Astrocyte of the hippocampus (primary cell): ENCODE measurements around the gene PTGR2.
"Not testable (repeated sequence)": the region's sequence is repeated elsewhere in the genome, so short reads cannot be mapped to it uniquely, and the experiment has no call there.

Source experiments
- DNase-seq: peaks from one replicate; pipeline ENCODE4 v3.0.0; 2011; ENCODE audit warnings: low read depth, low spot score

The PTGR2 gene

DNA sequence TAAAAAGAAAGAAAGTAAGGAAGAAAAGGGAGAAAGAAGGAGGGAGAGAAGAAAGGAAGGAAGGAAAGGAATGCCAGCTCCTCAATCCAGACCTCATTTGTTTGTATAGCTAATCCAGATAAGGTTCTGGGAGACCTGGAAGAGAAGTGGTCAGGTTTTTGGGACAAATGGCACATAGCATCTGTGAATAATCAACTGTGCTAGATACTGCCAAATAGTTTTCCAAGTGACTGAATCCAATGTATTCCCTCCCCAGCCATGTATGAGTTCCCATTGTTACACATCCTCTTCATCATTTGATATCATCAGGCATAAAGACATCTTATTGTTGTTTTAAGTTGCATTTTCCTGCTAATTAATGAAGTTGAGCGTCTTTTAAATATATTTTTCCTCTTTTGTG lies 18.6 kb upstream of the PTGR2 start:
- DNase-seq = peak; percentile 88

DNA sequence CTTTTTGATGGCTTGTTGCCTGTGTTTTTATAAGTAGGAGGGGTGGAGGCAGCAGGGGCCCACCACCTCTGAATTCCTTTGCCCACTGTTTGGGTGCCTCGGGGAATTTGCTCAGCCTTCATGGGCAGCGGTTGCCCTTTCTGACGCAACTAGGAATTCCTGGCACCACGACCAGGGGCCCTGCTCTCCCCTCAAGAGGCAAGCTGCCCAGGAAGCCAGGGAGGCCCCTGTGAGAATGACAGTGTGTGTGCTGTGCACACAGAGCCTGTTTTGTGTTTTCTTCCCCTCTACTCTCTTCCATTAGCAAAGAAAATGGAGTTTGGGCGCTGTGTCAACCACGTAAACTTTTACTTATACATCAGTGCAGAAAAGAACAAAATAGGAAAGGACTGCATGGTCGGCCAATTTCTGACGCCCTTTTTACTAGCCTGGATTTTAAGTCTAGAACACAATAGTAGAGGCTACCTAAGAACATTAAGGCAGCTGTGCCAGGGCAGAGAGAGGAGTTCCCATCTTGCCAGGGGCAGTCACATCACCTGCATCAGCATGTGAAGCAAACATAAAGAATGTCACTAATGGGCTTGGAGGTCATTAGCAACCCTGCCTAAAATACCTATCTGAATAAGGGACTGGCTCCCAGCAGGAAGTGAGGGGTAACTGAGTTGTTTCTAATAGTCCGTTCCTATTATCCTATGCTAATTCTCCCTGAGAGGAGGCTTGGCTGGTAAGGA lies 17.9 kb upstream of the PTGR2 start:
- peak; percentile 98 for DNase-seq

DNA sequence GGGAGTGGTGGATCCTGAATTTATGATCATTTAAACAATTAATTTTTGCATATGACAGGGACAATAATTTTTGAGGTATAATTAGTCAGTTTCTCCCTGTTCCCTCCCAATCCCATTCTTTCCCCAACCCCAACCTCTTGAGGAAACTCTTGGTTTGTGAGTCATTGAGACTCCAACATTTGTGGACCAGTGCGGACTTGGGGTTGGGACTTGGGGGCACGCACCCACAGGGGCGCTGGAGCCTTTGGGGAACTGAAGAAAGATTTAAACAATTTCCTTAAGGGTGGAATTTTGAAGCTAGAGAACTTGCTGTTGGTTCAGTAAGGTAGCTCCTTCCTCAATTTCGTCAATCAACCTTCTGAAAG lies 17.4 kb upstream of the PTGR2 start:
- DNase-seq = peak; percentile 45

DNA sequence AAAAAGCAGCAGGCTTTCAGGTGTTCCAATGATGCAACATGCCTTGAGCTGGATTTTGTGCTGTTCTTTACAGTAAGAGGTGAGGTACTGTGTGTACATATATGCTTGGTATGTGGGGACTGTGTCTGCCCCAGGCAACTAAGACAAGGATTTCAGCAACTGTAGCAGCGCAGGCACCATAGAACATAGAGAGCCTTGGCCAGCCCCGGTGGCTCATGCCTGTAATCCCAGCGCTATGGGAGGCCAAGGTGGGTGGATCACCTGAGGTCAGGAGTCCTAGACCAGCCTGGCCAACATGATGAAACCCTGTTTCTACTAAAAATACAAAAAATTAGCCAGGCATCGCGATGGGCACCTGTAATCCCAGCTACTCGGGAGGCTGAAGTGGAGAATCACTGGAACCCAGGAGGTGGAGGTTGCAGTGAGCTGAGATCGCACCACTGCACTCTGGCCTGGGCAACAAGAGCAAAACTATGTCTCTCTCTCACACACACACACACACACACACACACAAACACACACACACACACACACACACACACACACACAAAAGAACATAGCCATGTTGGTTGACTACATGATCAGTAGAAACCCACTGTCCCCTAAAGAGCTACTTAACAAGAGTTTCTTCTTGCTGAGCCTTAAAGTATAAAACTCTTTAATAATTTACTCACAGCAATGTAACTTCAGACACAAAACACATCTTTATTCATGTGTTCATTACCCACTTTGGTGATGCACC lies 13.2 kb upstream of the PTGR2 start:
- not testable (repeated sequence) for DNase-seq

DNA sequence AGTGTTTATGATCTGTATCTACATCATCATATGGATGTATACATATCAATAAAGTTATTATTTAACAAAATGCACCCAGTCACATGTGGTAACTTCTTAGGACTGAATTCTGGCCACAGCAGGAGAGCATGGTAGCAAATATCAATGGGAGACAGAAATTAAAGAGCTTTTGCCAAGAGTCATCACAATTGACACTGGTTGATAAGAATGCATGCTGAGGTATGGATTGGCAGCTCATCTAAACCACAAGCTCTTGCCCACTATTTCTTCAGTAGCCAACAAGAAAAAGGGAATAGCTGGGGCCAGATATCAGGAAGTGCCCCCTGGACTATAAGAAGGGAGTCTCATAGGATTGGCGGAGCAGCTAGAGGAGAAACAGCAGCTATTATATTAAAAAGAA lies 9.4 kb upstream of the PTGR2 start:
- peak; percentile 37 for DNase-seq

DNA sequence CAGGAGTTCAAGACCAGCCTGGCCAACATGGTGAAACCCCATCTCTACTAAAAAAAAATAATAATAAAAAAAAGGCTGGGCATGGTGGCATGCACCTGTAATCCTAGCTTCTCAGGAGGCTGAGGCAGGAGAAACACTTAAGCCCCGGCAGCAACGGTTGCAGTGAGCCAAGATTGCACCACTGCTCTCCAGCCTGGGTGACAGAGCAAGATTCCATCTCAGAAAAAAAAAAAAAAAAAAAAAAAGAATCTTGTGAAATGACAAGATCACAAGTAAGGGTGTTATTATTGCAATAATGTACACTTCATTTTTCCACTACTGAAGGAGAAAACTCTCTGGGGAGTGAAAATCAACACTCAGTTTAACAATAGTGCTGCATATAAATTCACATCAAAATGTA lies 8.8 kb upstream of the PTGR2 start:
- no peak for DNase-seq

DNA sequence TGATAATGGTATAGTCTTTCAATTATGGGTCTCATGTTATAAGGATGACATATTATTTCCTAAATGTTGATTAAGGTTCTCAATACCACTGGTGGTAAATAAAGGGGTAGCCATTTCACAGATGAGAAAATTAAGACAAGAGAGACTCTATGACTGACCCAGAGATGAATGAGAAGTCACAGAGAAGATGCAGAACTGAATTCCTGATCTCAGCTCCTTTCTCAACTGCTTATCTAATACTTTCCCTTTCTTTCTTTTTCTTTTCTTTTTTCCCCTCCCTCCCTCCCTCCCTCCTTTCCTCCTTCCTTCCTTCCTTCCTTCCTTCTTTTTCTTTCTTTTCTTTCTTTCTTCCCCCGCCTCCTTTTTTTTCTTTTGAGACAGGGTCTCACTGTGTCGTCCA lies 8.3 kb upstream of the PTGR2 start:
- no peak for DNase-seq

DNA sequence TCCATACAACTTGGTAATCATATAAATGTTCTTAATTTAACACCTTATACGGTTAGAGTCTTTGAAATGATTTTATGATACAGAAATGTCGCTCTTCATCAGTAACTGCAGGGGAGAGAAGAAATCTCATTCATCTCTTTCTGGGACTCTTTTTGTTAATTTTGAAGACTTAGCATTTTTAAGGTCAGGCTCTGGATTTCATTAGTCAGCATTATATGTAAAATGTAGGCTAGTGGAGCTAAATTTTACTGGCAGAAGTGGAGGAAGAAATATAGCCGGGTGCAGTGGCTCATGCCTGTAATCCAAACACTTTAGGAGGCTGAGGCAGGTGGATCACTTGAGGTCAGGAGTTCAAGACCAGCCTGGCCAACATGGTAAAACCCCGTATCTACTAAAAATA lies 4.7 kb upstream of the PTGR2 start:
- DNase-seq = no peak

DNA sequence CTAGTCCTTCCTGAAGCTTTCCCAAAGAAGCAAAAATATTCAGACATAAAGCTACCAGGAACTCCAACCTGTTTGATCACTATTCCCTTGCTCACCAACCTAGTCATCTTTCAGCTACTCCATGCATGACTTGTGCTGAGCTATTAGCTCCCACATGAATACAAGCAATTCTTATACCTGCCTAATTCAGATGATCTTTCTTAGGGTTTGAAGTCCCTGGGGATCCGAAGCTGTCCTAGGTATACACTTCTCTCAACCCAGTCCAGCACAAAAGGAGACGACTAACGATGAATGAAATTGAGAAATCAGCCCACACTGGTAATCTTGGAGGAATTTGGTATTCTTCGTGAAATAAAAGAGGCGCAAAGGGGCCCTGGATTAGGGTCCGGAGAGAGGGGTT lies 631 bp upstream of the PTGR2 start:
- peak; percentile 46 for DNase-seq

DNA sequence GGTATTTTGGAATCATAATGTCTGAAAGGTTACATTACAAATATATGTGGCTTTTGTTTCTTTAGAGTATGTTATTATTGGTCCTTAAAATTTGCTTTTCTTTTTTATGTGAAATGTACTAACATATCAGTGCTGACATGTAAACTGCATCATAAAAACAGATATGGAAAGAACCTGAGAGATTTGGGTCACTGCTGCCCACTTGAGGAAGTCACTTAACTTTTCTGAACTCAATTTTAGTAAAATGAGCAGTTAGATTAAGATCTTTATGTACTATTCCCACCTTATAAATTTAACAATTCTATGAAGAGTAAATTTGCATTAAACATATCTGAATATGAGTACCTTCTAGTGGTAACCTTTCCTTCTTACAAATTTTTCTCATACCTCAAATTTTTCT lies 7.5 kb downstream of the PTGR2 start:
- DNase-seq = no peak

DNA sequence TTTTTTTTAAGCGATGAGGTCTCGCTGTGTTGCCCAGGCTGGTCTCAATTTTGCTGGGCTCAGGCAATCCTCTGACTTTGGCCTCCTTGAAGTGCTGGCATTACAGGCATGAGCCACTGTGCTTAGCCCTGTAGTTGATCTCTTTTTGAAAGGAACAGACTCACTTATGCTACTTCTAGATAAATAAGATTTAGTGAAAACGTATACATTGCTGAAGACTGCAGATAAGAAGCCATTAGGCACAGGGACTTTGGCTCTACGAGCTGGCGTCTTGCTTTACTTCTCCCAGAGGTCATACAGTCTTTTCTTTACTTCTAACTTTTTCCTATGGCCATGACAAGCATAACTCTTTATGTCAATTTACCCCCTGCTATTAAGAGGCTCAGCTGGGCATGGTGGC lies 9.4 kb downstream of the PTGR2 start:
- DNase-seq = no peak

DNA sequence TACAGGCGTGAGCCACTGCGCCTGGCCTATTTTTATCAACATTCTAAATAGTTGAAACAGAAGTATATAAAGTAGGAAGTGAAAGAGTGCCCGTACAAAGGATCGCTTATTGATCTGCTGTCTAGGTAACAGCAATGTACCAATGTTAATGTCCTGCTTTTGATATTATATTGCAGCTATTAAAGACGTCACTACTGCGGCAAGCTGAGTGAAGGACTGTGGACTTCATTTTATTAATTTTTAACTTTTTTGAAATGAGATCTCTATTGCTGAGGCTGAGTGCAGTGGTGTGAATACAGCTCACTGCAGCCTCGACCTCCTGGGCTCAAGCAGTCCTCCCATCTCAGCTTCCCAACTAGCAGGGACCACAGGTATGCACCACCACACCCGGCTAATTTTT lies 10.8 kb downstream of the PTGR2 start:
- no peak for DNase-seq

DNA sequence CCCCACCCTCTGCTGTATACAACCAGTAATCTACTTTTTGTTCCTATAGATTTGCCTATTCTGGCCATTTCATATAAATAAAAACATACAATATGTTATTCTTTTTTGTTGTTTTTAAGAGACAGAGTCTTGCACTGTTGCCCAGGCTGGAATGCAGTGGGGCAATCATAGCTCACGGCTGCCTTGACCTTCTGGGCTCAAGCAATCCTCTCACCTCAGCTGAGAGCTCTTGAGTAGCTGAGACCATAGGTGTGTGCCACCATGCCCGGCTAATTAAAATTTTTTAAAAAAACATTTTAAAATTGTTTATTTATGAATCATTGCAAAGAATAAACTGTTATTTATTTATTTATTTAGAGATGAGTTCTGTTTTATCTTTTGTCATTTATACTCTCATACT lies 11.6 kb downstream of the PTGR2 start:
- DNase-seq = no peak

DNA sequence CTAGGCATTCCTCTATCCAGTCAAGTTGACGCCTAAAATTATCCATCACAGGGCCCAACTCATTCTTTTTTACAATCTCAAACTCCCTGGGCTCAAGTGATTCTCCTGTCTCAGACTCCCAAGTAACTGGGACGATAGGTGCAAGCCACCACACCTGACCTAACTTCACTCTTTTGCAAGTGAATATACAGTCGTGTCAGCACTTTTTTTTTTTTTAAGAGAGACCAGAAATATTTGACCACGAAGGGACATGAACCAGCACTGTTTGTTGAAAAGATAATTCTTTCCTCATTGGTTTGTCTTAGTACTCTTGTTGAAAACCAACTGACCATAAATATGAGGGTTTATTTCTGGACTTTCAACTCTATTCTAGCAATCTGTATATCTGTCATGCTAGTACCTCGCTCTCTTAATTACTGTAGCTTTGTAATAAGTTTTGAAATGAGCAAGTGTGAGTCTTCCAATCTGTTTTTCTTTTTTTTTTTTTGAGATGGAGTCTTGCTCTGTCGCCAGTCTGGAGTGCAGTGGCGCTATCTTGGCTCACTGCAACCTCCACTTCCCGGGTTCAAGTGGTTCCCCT lies 14.0 kb downstream of the PTGR2 start:
- no peak for DNase-seq

DNA sequence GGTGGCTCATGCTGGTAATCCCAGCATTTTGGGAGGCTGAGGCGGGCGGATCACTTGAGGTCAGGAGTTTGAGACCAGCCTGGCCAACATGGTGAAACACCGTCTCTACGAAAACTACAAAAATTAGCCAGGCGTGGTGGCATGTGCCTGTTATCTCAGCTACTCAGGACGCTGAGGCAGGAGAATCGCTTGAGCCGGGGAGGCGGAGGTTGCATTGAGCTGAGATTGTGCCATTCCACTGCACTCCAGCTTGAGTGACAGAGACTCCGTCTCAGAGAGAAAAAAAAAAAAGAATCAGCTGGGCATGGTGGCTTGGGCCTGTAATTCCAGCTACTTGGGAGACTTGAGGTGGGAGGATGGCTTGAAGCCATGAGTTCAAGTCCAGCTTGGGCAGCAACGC lies 18.1 kb downstream of the PTGR2 start:
- not testable (repeated sequence) for DNase-seq

DNA sequence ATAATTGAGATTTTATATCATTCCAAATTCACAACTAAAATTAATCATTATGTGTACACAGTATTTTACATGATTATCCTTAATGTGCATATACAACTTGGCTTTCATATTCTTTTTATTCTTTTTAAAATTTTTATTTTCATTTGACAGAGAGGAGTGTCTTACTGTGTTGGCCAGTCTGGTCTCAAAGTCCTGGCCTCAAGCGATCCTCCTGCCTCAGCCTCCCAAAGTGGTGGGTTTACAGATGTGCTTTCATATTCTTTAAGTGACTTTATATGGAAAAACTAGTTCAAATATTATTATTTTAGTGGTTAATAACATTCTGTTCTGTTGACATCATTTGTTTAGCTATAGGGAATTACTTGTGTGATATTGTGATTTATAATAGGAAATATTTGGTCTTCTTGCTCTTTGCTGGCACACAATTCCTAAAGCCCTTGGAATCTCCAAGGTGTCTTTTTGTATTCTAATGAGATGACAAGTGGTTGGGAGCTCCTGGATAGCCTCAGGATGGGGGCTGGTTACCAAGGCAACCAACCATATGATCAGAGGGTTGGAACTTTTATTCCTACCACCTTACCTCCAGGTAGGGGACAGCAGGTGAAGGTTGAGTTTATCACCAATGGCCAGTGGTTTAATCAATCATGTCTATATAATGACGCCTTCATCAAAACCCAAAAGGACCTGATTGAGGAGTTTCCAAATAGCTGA lies 19.0 kb downstream of the PTGR2 start:
- DNase-seq = no peak

DNA sequence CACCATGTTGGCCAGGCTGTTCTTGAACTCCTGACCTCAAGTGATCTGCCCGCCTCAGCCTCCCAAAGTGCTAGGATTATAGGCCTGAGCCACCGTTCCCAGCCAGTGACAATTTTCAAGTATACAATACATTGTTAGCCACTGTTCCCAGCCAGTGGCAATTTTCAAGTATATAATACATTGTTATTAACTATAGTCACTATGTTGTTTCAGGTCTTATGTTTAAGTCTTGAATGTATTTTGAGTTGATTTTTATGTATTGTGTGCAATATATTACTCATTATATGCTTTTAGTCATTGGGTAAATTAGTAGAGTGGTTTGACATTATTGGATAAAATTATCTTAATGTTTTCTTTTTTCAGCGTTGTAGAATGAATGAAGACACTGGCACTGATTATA lies 22.0 kb downstream of the PTGR2 start:
- DNase-seq = no peak

DNA sequence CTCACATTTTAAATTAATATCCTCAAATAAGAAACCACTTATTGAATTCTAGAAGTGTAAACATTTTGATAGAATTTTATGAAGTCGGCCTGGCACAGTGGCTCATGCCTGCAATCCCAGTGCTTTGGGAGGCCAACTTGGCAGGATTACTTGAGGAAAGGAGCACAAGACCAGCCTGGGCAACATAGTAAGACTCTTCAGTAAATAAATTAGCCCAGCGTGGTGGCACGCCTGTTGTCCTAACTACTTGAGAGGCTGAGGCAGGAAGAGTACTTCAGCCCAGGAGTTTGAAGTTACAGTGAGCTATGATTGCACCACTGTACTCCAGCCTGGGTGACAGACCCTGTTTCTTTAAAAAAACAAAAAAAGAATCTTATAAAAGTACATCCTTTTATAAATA lies 26.2 kb downstream of the PTGR2 start:
- no peak for DNase-seq

DNA sequence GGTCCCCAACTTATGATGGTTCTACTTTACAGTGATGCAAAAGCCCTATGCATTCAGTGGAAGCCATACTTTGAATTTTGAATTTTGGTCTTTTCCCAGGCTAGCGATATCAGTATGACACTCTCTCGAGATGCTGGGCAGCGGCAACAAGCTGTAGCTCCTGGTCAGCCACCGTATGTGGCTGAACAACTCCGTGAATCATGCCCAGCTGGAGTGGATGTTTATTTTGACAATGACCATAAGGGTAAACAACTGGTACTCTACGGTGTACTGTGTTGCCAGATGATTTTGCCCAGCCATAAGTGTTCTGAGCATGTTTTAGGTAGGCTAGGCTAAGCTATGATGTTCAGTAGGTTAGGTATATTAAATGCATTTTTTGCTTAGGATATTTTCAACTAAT lies 26.8 kb downstream of the PTGR2 start:
- DNase-seq = peak; percentile 20

DNA sequence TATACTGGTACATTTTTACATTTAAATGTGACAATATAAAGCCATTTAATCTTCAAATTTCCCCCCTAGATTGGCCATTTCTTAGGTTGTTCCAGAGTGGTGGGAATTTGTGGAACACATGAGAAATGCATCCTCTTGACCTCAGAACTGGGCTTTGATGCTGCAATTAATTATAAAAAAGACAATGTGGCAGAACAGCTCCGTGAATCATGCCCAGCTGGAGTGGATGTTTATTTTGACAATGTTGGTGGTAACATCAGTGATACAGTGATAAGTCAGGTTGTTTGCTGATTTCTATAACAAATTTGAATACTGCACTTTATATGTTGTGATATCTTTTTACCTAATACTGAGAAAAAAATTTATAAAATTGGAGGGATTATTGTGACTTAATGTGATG lies 27.4 kb downstream of the PTGR2 start:
- DNase-seq = no peak

DNA sequence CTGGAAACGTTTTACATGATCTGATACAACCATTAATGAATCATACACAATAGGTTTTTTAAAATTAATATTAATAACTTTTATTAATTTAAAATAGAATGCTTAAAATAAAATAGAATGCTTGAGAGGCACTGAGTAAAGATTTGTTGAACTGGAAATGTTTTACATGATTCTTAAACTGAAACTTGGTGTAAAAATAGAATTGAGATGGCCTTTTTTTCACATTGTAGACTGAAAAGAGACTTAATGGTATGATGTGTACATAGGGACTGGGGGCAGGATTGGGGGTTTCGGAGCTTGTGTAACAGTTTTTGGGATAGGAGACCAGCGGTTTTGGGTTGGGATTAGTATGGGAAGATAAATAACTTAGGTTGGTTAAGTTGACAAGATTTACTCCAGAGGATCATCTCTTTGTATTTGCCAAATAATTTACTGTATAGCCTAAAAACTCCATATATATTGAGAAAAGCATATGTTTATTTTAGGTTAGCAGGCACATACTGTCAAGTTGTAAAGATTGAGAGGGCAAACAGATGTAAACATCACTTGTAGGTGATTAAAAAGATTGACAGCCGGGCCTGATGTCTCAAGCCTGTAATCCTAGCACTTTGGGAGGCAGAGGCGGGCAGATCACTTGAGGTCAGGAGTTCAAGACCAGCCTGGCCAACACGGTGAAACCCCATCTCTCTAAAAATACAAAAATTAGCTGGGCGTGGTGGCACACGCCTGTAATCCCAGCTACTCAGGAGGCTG lies 33.0 kb downstream of the PTGR2 start:
- DNase-seq = no peak
